HS-5 (cell line): Measurements from ENCODE around the gene MCRS1.
A peak's percentile ranks its signal among the peaks of the same experiment; 100 is the strongest.
"Not testable (repeated sequence)": the region's sequence is repeated elsewhere in the genome, so short reads cannot be mapped to it uniquely, and the experiment has no call there.

Experiments
- DNase-seq: peaks from one replicate; pipeline ENCODE4 v3.0.0-alpha.2; 2012; ENCODE audit warnings: low read depth

The MCRS1 gene

DNA sequence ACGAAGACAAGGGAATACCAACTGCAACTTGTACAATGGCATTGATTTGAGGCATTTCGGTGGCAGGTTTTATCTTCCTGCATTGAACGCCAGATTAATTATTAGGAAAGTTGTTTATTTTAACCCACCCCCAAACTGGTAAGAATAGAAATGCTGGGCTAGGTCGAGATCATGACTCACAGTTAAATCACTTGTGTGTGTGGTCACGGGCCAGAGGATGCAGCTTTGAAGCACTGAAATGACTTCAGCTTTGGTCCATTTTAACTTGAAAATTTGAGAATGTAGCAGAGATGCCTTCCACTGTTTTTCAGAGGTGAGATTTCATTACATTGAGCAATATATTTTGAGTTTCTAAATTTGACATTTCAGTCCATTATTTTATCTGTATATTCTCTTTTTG, 52.7 kb downstream of the MCRS1 start:
- DNase-seq, result peak; percentile 64

DNA sequence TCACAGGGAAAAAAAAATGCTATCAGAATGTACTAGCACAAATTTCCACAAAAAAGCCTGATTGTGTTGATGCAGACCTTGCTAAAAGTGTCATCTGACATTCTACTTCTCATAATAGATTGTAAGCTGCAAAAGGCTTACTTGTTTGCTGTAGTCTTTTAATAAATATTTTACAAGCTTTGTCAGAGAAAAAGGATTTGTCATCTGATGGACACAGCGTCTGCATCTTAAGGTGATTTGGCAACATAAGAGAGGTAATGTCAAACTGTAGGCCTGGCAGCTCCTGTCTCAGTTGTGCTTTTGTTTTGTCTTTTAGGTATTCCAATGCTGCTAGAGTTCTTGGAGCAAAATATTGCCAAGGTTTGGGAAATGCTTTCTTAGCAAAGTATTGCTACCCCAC, 55.4 kb downstream of the MCRS1 start:
- DNase-seq, result no peak

DNA sequence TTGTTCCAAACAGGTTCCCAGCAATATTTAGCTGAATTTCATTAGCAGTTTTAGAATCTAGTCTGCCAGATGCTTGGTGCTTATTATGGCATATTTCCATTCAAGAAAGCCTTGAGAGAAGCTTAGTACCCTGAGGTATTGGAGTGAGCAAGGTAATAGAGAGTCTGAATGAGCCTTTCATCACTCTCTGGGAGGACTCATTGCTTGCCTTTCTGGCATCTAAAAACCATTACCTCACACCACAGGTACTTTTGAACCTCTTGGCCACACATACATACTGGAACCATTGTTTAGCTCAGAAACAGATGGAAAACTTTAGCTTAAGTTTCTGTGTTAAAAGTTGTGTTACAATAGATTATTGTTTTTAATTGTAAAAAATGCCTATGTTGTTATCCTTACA, 56.5 kb downstream of the MCRS1 start:
- no peak for DNase-seq

DNA sequence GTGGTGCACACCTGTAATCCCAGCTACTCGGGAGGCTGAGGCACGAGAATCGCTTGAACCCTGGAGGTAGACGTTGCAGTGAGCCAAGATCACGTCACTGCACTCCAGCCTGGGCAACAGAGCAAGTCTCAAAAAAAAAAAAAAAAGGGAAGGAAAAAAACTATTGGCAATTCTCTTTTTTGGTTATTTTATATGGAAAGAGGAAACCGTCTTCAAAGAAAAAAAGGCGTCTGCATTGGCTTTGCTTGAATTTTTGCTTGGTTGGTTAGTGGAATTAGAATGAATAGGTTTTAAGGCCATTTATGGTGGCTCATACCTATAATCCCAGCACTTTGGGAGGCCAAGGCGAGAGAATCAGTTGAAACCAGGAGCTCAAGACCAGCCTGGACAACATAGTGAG, 58.3 kb downstream of the MCRS1 start:
- not testable (repeated sequence) for DNase-seq
